ENCODE data around the gene TJP3.

TJP3 gene

DNA sequence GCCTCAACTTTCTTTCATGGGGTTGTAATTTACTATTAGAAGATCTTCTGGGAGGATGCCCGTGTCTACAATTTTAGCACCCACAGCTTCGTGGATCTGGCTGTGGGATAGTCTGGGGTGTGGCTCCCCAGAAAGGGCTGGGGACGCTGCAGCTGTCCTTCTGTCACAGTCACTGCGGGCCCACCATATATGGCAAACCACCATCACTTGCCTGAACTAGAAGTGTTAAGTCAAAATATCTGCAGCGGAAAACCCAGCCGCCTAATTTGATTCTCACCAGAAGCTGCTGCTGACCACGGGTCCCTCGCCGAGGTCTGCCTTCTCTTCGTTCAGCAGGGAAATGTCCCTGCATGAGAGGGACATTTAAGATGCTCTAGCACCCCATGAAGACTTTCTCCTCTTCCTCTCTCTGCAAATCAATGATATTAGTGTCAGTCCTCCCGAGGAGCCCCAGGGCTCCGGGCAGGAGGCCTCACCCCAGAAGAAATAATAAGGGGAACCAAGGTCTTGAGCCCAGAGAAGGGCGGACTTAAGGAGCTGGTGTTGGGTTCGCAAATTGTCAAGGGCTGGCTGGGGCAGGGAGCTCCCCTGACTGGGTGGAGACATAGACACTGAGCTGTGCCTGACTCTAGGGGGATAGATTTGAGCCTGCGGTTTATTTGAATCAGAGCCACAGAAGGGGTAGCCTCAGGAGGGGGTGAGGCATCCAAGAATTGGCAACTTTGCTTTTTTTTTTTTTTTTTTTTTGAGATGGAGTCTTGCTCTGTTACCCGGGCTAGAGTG lies 81.0 kb downstream of the TJP3 start:
- peak; percentile 46 to 61 for DNase-seq

DNA sequence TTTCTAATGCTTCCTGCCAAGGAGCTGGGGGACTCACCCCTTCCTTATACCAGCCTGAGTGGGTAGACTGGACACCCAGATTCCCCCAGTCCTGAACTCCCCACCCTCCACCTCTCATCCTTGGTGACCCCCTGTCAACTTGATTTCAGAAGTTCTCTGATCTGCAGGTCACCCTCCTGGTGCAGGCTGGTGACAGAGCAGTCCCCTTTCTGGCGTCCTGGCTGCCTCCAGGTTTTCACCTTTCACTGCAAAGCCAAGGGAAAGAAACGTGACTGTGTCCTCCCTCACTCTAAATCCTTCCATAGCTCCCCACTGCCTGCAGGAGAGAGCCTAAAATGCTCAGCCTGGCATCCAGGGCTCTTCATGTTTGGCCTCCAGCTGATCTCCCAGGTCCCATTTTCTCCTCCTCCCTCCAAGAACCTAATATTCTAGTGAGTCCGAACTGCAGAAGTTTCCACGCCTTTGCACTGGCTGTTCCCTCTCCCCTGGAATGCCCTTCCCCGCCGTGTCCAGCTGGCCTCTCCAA lies 82.1 kb downstream of the TJP3 start:
- no peak for DNase-seq

- no peak for DNase-seq
Observed at GRCh38 chr19:3790941-3791340, 82.8 kb downstream of the TJP3 start.

DNA sequence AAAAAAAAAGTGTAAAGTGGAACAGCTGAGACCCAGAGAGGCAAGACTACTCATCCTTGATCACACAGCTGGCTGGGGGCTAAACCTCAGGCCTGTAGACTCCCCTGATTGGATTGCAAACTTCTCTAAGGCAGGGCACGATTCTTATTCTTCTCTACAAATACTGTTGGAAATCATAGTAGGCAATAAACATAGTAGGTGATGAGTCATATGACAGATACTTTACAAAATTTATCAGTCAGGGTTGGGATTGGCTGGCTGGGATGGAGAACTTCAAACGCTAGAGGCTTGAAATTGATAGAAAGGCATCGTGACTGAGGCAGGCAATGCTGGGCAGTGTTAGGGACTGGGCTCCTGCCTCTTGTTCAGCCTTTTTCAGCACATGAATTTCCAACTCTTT lies 83.9 kb downstream of the TJP3 start:
- no peak for DNase-seq

DNA sequence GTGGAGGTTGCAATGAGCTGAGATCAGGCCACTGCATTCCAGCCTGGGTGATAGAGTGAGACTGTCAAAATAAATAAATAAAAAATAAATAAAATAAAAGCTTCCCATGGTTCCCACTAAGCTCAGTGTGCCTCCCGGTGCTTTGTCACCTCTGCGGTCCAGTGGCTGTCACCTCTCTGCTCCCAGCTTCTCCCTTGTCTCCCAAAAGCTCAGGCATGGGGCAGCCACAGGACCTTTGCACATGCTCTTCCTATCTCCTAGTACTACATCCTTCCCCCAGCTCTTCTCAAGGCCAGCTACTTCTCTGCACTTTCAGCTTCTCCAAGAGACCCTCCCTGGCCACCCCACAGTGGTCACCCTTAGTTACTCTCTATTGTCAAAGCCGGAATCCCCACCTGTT lies 85.6 kb downstream of the TJP3 start:
- no peak for DNase-seq

- no peak for DNase-seq
Observed at GRCh38 chr19:3796358-3796757, 88.2 kb downstream of the TJP3 start.

DNA sequence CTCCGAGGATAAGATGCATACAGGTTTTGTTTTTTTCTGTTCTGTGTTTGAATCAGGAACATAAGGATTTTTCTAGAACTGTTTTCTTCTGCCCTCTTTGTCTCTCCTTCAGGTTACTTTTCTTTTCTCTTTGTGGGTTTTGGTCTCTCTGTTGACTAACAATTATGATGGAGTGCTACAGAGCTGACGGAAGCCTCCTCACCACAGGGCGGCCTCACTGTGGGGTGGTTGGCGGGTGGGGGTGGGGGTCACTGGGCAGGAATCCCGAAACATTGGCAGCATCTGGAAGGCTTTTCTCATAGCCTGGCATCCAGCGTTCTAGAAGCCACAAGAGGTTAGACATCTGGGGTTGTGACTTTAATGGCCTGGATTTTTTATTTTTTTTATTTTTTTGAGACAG lies 90.0 kb downstream of the TJP3 start:
- DNase-seq: peak in 1 of 2 donors; percentile 58
